Stimulated activated naive CD8-positive, alpha-beta T cell treated with anti-CD3 and anti-CD28 coated beads, Interleukin-15, amount 100 ng/mL, for 72 hours (primary cell): ENCODE measurements around the gene TMX2.
"Not testable (repeated sequence)": the region's sequence is repeated elsewhere in the genome, so short reads cannot be mapped to it uniquely, and the experiment has no call there.

Experiments
- ATAC-seq: fragments of 150-1000 bp; cut with Tn5 transposase; 2 replicates; pipeline ENCODE4 v1.10.0; 2021; ENCODE audit warnings: mild to moderate bottlenecking, moderate library complexity
- DNase-seq, 2 donors: peaks; one replicate each; pipeline ENCODE4 v3.0.0; 2021 to 2022
- H3K27ac Mint-ChIP-seq, 2 donors: one replicate each; pipeline ENCODE4 v1.8.0; 2022; ENCODE audit warnings: mild to moderate bottlenecking in 2 of 2, mixed read lengths in 2 of 2, moderate library complexity in 2 of 2
- H3K27me3 Mint-ChIP-seq: one replicate; pipeline ENCODE4 v1.8.0; 2022; ENCODE audit warnings: mixed read lengths
- H3K4me1 Mint-ChIP-seq: one replicate; pipeline ENCODE4 v1.8.0; 2022; ENCODE audit warnings: mild to moderate bottlenecking, mixed read lengths
- H3K4me3 Mint-ChIP-seq, 2 donors: one replicate each; pipeline ENCODE4 v1.8.0; 2022; ENCODE audit warnings: mild to moderate bottlenecking in 2 of 2, mixed read lengths in 2 of 2, moderate library complexity in 1 of 2
- H3K9me3 Mint-ChIP-seq, 2 donors: one replicate each; pipeline ENCODE4 v1.8.0; 2022; ENCODE audit warnings: mixed read lengths in 2 of 2

TMX2 gene

DNA sequence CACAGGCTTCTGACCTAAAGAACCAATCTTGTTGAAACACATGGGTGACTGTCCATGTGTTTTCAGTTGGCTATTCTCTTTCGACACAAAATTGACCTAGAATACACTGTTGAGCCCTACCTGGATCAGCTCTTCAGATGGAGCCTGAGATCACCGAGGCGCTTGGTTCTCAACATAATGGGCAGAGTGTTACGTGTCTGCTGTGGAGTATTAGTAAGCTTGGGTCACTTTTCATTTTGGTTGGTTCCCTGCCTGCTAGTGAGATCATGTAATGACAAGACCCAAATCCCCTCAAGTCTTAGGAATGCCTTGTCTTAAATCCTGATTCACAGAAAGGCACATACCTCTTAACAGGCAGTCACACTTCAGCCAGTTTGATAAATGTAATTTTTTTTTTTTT, 9.1 kb upstream of the TMX2 start:
- DNase-seq: no peak
- Mint-ChIP-seq H3K4me3 (no peak overlapping the region), H3K9me3 (no peaks in the 10 kb centered on the region), H3K27me3 (no peaks in the 10 kb centered on the region), H3K27ac (peak overlapping the region; percentile 67 to 84), H3K4me1 (peaks cover 4% of the 10 kb centered on the region)
- no peak for ATAC-seq

DNA sequence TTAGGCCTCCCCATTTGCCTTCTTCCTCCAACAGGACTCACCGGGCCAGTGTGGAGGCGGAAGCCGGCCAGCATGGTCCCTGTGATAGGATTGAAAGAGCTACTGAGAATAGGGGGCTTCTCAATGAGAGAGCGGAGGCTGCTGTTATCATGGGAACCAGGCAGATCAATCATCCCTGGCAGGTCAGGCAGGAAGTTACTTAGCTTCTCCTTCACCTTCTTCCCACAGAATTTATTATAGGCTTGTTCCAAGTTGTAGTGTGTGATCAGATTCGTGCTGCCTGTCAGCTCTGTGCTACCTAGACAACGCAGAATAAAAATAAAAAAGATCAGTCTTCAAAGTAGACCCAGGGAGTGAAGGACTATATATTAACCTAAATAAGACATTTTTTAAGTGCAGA, 7.5 kb upstream of the TMX2 start:
- DNase-seq (no peak), ATAC-seq (no peak)
- Mint-ChIP-seq H3K27ac (peak overlapping the region in 1 of 2 donors; percentile 27), H3K27me3 (no peaks in the 10 kb centered on the region), H3K4me3 (no peak overlapping the region), H3K9me3 (no peaks in the 10 kb centered on the region), H3K4me1 (peaks cover 20% of the 10 kb centered on the region)

DNA sequence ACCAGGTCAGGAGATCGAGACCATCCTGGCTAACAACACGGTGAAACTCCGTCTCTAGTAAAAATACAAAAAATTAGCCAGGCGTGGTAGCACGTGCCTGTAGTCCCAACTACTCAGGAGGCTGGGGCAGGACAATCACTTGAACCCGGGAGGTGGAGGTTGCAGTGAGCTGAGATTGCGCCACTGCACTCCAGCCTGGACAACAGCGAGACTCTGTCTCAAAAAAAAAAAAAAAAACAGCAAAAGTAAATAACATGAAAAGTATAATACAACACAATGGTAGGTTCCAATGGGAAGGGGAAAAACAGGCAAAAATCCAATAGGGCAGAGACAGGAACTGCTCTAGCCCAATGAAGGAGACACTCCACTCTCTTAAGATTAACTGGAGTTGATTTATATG, 7.0 kb upstream of the TMX2 start:
- H3K4me1 Mint-ChIP-seq: peaks cover 25% of the 10 kb centered on the region
- H3K4me3 Mint-ChIP-seq, ATAC-seq, H3K9me3 Mint-ChIP-seq, H3K27ac Mint-ChIP-seq, H3K27me3 Mint-ChIP-seq, DNase-seq: not testable (repeated sequence)

DNA sequence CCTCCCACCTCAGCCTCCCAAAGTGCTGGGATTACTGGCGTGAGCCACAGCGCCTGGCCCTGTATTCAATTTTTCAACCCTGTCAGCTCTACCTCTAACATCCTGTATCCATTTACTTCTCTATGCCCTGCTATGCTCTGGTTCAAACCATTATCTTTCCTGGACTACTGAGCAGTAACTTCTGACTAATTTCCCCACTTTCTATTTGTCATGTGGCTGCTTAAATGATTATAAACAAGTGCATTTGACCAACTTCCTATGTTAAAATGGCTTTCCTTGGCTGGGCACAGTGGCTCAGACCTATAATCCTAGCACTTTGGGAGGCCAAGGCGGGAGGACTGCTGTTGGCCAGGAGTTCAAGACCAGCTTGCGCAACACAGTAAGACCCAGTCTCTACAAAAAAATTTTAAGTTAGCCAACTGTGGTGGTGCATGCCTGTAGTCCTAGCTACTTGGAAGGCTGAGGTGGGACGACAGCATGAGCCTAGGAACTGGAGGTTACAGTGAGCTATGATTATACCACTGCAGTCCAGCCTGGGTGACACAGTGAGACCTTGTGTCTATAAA, 2.5 kb upstream of the TMX2 start:
- DNase-seq: no peak
- peak overlapping the region in 1 of 2 donors; percentile 2 for H3K4me3 Mint-ChIP-seq
- no peak overlapping the region for H3K27ac Mint-ChIP-seq
- H3K27me3 Mint-ChIP-seq: no peaks in the 10 kb centered on the region
- ATAC-seq: no peak
- H3K9me3 Mint-ChIP-seq: no peaks in the 10 kb centered on the region
- H3K4me1 Mint-ChIP-seq: peaks cover 57% of the 10 kb centered on the region

DNA sequence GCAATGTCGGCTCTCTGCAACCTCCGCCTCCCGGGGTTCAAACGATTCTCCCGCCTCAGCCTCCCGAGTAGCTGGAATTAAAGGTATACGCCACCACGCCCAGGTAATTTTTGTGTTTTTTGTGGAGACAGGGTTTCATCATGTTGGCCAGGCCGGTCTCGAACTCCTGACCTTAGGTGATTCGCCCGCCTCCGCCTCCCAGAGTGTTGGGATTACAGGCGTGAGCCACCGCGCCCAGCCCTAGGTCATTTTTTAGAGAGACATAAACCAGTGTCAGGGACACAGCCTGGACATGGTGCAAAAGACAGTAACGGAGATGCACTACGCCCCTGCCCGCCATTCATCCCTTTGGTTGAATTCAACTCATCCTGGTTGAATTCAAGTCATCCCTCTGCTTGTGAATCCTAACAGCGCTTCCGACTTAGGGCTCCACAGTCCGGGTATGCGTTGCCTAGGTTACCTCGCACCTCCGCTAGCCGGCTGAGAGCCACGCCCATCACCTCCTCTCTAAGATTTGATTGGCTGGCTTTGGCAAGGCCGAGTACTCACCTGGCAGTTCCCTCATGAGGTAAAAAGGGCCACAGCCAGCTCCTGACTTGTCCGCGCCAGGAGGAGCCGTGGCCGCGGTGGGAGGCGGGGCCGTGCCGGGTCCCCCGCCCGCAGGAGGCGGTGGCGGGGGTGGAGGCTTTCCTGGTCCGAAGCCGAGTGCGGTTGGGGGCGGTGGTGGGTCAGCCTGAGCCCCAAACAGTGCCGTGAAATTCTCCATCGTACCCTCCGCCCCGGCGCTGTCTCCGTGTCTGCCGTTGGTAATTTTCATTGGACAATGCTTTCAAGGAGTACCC, 758 bp upstream of the TMX2 start, which contains the start of gene MED19:
Gene MED19 (minus strand): TSS at position 802 of the 842 bp plus-strand sequence. CDS start 36 bp downstream, at position 766.
- H3K9me3 Mint-ChIP-seq: no peaks in the 10 kb centered on the region
- H3K4me1 Mint-ChIP-seq: peaks cover 58% of the 10 kb centered on the region

DNA sequence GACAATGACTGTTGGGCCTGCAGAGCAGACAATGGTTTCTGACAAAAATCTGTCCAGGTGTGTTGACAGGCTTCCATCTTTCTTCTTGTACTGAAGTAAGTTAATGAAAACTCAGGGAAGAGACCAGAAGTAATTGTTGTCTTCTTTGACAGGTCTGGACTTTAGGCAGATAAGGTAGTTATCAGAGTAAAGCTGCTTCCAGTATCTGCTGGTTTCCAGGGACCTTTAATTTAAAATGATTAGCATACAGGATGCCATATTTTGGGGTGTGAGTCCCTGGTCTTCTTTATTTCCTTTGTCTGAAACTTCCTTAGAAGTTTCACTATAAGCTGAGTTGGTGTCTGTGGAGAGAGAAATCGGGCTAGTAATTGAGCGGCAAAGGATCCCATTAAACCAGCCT, 1.4 kb downstream of the TMX2 start:
- ATAC-seq: no peak
- peaks cover 50% of the 10 kb centered on the region for H3K4me1 Mint-ChIP-seq

More for the DNA sequence above, 758 bp upstream of the TMX2 start, which contains the start of gene MED19:
- Mint-ChIP-seq H3K27me3 (no peaks in the 10 kb centered on the region), H3K27ac (peak within 1 kb of the TSS; percentile 94 to 97), H3K4me3 (peak within 1 kb of the TSS; percentile 81 to 93)
- peak; percentile 73 for ATAC-seq
- peak; percentile 74 to 84 for DNase-seq

DNA sequence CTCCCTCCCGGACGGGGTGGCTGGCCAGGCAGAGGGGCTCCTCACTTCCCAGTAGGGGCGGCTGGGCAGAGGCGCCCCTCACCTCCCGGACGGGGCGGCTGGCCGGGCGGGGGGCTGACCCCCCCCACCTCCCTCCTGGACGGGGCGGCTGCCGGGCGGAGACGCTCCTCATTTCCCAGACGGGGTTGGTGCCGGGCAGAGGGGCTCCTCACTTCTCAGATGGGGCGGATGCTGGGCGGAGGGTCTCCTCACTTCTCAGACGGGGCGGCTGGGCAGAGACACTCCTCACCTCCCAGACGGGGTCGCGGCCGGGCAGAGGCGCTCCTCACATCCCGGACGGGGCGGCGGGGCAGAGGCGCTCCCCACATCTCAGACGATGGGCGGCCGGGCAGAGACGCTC, 4.3 kb downstream of the TMX2 start:
- Mint-ChIP-seq H3K4me1 (peaks cover 21% of the 10 kb centered on the region), H3K27ac (peak overlapping the region in 1 of 2 donors; percentile 63)
- not testable (repeated sequence) for ATAC-seq, DNase-seq, H3K9me3 Mint-ChIP-seq, H3K27me3 Mint-ChIP-seq, H3K4me3 Mint-ChIP-seq

More for the DNA sequence above, 1.4 kb downstream of the TMX2 start:
- no peaks in the 10 kb centered on the region for H3K9me3 Mint-ChIP-seq
- peak overlapping the region; percentile 81 to 93 for H3K4me3 Mint-ChIP-seq
- no peak for DNase-seq
- H3K27ac Mint-ChIP-seq: peak overlapping the region; percentile 94 to 97
- no peaks in the 10 kb centered on the region for H3K27me3 Mint-ChIP-seq

DNA sequence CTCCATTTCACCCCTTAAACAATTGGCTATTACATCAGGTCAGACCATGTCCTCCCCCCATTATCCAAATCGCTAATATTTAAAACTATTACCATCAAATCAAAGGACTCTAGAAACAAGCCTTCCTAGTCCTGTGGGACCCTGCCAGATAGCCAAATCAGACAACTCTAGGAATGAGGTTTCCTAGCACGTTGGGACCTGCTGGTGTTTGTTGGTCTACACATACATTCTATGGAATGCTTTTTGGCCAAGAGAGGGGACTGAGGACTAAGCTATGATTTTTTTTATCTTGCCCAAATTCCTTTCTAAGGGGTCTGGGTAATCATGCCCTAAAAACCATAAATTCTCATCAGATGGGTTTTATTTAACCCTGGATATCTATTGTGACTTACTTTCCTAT, 14.8 kb downstream of the TMX2 start:
- Mint-ChIP-seq H3K27me3 (no peaks in the 10 kb centered on the region), H3K4me1 (peaks cover 21% of the 10 kb centered on the region), H3K9me3 (no peaks in the 10 kb centered on the region), H3K4me3 (no peak overlapping the region), H3K27ac (no peak overlapping the region)
- no peak for ATAC-seq
- no peak for DNase-seq

DNA sequence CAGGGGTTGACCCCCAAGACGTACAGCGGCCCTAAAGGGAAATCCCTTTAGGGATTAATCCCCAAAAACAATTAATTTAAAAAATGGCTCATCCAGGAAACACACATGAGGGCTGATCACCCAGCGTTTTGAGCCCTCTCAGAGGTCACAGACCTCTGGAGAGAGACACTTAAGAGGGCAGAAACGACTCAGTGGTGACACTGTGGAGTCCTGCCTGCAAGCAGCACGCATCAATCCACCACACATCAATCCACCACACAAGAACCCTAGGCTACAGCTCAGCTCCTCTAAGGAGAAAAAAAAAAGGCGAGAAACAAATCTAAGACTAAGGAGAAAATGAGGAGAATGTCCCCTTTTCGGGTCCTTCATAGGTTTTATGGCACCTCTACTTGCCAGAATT, 16.4 kb downstream of the TMX2 start:
- Mint-ChIP-seq H3K27me3 (no peaks in the 10 kb centered on the region), H3K4me3 (no peak overlapping the region), H3K4me1 (peaks cover 24% of the 10 kb centered on the region), H3K9me3 (no peaks in the 10 kb centered on the region), H3K27ac (peak overlapping the region in 1 of 2 donors; percentile 22)
- no peak for ATAC-seq
- DNase-seq: no peak

DNA sequence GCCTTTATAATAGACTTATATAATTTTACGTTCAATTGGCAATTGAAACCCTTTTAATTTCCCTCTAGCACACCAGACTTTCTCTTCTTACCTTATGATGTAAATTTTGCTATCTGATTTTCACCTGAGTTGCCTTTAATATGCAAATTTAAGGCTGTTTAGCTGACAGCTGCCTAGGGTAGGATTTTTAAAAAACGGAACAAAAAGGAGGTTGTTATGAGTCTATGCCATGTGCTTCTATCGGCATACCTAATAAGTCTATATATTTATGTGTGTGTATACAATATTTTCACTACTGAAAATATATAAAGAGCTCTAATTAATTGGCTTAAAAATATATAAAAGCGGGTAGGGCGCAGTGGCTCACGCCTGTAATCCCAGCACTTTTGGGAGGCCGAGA, 17.1 kb downstream of the TMX2 start:
- Mint-ChIP-seq H3K4me3 (no peak overlapping the region), H3K9me3 (no peaks in the 10 kb centered on the region), H3K4me1 (peaks cover 24% of the 10 kb centered on the region), H3K27me3 (no peaks in the 10 kb centered on the region), H3K27ac (peak overlapping the region in 1 of 2 donors; percentile 56)
- DNase-seq (no peak), ATAC-seq (no peak)

DNA sequence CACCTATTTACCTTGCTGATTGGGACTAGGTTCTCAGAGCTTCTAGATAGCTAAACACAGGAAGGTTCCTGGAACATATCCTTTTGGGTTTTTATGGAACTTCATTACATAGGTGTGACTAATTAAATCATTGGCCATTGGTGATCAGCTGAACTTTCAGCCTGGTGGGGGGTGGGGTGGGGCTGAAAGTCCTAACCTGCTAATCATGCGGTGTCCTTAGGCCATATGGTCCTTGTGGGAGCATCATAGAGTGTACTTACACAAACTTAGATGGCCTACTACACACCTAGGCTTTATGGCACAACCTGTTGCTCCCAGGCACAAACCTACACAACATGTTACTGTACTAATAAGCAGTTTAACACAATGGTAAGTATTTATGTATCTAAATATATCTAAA, 20.3 kb downstream of the TMX2 start:
- ATAC-seq (no peak), DNase-seq (no peak)
- no peaks in the 10 kb centered on the region for H3K9me3 Mint-ChIP-seq
- no peaks in the 10 kb centered on the region for H3K27me3 Mint-ChIP-seq
- no peak overlapping the region for H3K27ac Mint-ChIP-seq
- peaks cover 31% of the 10 kb centered on the region for H3K4me1 Mint-ChIP-seq
- no peak overlapping the region for H3K4me3 Mint-ChIP-seq

DNA sequence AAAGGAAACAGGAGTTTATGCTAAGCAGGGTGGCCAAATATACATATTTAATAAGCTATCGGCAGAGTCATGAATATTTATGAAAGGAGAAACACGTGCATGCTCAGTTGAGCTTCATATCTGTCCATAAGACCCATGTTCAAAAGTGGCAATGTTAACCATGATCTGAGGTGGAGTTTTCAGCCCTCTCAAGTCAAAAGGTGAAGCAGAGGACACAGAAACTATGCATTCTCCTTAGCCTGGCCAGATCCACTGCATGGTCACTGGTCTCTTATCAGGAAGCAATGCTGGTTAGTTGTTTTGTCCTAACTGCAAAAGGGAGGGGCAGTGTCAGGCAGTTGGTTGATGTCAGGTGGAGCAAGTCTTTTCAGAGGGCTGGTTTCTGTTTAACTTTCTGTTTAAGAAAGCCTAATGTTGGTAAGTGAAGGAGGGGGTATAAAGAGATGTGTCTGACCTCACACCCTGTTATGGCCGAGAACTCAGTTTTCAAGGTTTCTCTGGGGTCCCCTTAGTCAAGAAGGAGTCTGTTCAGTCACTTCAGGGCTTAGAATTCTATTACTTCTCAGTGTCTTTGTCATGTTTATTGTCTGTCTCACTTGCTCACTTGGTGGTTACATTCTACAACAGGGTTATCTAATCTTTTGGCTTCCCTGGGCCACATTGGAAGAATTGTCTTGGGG, 23.4 kb downstream of the TMX2 start:
- peaks cover 27% of the 10 kb centered on the region for H3K4me1 Mint-ChIP-seq
- no peaks in the 10 kb centered on the region for H3K9me3 Mint-ChIP-seq
- H3K27ac Mint-ChIP-seq: peak overlapping the region; percentile 81 to 84

DNA sequence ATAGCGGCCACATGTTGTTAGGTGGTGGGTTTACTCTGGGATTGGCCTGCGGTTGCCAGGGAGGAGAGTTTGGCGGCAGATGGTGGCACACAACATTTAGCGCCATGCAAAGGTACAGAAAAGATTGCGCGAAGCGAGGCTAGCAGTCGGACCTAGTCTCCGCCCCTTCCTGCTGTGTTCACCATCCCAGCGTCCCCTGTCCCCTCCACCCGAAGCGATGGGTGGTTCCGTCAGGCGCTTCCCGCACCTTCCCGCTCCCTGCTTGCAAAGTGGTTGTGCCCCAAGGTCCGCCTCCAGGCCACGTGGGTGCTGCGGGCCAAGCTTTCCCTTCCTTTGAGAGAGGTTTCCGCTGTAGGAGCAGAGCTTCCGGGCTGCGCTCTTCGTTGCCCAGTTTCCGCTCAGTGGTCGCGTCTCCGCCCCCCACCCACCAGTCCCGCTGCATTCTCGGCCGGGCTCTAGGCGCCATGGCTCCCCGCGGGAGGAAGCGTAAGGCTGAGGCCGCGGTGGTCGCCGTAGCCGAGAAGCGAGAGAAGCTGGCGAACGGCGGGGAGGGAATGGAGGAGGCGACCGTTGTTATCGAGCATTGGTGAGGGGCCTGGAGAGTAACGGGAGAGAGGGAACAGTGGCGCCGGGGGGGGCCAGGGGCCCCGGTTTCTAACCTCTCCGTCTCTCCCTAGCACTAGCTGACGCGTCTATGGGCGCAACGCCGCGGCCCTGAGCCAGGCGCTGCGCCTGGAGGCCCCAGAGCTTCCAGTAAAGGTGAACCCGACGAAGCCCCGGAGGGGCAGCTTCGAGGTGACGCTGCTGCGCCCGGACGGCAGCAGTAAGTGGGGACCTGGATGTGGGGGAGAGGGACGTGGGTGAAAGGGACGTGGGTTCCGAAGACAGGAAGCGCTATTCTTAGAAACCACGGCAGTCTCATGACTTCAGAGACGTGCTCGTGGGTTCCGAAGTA, 29.0 kb downstream of the TMX2 start, which contains the start of gene SELENOH:
Gene SELENOH (plus strand): TSS at position 360 of the 955 bp plus-strand sequence. CDS start 105 bp downstream, at position 465.
- H3K9me3 Mint-ChIP-seq: no peaks in the 10 kb centered on the region
- no peaks in the 10 kb centered on the region for H3K27me3 Mint-ChIP-seq
- H3K4me1 Mint-ChIP-seq: peaks cover 58% of the 10 kb centered on the region
- H3K4me3 Mint-ChIP-seq: peak within 1 kb of the TSS; percentile 96 to 100
- peak; percentile 95 to 99 for DNase-seq
- peak; percentile 95 for ATAC-seq
- peak within 1 kb of the TSS; percentile 98 to 99 for H3K27ac Mint-ChIP-seq

More for the DNA sequence above, 23.4 kb downstream of the TMX2 start:
- no peaks in the 10 kb centered on the region for H3K27me3 Mint-ChIP-seq
- no peak overlapping the region for H3K4me3 Mint-ChIP-seq
- ATAC-seq (no peak), DNase-seq (no peak)

DNA sequence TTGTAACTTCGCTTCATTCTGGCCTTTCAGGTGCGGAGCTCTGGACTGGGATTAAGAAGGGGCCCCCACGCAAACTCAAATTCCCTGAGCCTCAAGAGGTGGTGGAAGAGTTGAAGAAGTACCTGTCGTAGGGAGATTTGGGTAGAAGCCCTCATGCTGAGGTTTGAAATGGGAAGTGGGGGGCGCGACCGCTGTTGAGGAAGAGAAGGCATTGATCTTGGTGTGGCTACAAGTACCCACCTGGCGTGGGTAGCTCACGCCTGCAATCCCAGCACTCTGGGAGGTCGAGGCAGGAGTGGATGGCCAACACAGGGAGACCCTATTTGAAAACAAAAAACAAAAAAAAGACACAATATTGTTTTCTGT, 29.7 kb downstream of the TMX2 start:
- Mint-ChIP-seq H3K27ac (peak overlapping the region; percentile 98 to 99), H3K27me3 (no peaks in the 10 kb centered on the region), H3K9me3 (no peaks in the 10 kb centered on the region), H3K4me1 (peaks cover 64% of the 10 kb centered on the region), H3K4me3 (peak overlapping the region; percentile 96 to 100)
- DNase-seq: peak; percentile 5 to 22
- no peak for ATAC-seq

DNA sequence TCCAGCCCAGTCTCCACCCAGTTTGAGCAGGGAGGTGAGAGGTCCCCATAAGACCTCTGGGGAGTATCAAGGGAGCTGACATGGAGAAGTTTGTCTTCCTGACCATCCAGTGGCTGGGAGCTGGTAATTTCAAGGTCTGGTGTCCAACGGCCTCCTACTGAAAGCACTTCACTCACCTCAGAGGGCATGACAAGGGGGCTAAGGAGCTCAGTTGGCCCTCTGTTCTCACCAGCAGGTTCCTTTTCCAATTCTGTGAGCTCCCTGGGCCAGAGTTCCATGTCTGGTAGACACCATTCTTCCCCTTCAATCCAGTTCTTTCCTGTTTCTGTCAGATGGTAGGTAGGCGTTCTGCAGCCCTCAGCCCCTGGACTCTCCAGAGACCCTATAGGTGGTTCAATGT, 32.0 kb downstream of the TMX2 start:
- no peak for ATAC-seq
- Mint-ChIP-seq H3K27ac (peak overlapping the region in 1 of 2 donors; percentile 83), H3K4me3 (peak overlapping the region in 1 of 2 donors; percentile 26), H3K4me1 (peaks cover 76% of the 10 kb centered on the region), H3K27me3 (no peaks in the 10 kb centered on the region), H3K9me3 (no peaks in the 10 kb centered on the region)
- DNase-seq: no peak
